Neural cell (in vitro differentiated cells): ENCODE data around the gene SGCD.

ENCODE experiments used
- CTCF ChIP-seq: fragments of 450-650 bp; IDR thresholded peaks from 2 replicates; pipeline ENCODE4 v1.5.1; 2014; ENCODE audit warnings: antibody characterized with exemption, mild to moderate bottlenecking, moderate library complexity; ENCODE audit not compliant: poor library complexity, severe bottlenecking
- EP300 ChIP-seq: fragments of 450-650 bp; conservative IDR thresholded peaks from 2 replicates; pipeline ENCODE4 v1.6.1; 2014; ENCODE audit warnings: antibody characterized with exemption, mild to moderate bottlenecking, moderate library complexity; ENCODE audit not compliant: poor library complexity, severe bottlenecking
- EZH2 ChIP-seq: fragments of 200-600, 300-800 bp; shearing (Covaris generic), sonication (generic); IDR thresholded peaks from 2 replicates; pipeline ENCODE4 v1.6.1; 2014; ENCODE audit warnings: antibody characterized with exemption, low read length, borderline replicate concordance, mild to moderate bottlenecking; ENCODE audit not compliant: insufficient read depth, poor library complexity, severe bottlenecking
- POLR2AphosphoS5 ChIP-seq: IDR thresholded peaks from 2 replicates; pipeline ENCODE4 v1.6.1; 2012
- RAD21 ChIP-seq: fragments of 450-650 bp; conservative IDR thresholded peaks from 2 replicates; pipeline ENCODE4 v1.6.1; 2014; ENCODE audit warnings: antibody characterized with exemption, mild to moderate bottlenecking, moderate library complexity
- SMC3 ChIP-seq: fragments of 450-650 bp; conservative IDR thresholded peaks from 2 replicates; pipeline ENCODE4 v1.6.1; 2014; ENCODE audit warnings: antibody characterized with exemption, mild to moderate bottlenecking, moderate library complexity; ENCODE audit not compliant: poor library complexity
- TAF1 ChIP-seq: IDR thresholded peaks from 2 replicates; pipeline ENCODE4 v1.6.1; 2012; ENCODE audit warnings: low read depth

- TF ChIP-seq EZH2 = no peak
- no peak for TF ChIP-seq CTCF
- TF ChIP-seq RAD21 = no peak
- TF ChIP-seq POLR2AphosphoS5 = no peak
- no peak for TF ChIP-seq TAF1
- TF ChIP-seq SMC3 = no peak
- TF ChIP-seq EP300 = no peak
Measured at GRCh38 chr5:156500755-156501154, 173.8 kb downstream of the SGCD start.
